GM20000 (cell line): ENCODE measurements around the gene WNT1.

Experiments
- DNase-seq: peaks from one replicate; pipeline ENCODE4 v3.0.0; 2012; ENCODE audit warnings: low spot score
- CTCF ChIP-seq: IDR thresholded peaks from 2 replicates; pipeline ENCODE4 v1.5.1; 2012; ENCODE audit warnings: mild to moderate bottlenecking, control low read depth; ENCODE audit errors: extremely low read depth, missing control alignments

Gene WNT1

GRCh38 chr12:48961331-48961730 lies 16.8 kb upstream of the WNT1 start:
- no peak for DNase-seq
- no peak for TF ChIP-seq CTCF

GRCh38 chr12:48961801-48962200 lies 16.3 kb upstream of the WNT1 start:
- TF ChIP-seq CTCF, result no peak
- DNase-seq, result no peak

DNA sequence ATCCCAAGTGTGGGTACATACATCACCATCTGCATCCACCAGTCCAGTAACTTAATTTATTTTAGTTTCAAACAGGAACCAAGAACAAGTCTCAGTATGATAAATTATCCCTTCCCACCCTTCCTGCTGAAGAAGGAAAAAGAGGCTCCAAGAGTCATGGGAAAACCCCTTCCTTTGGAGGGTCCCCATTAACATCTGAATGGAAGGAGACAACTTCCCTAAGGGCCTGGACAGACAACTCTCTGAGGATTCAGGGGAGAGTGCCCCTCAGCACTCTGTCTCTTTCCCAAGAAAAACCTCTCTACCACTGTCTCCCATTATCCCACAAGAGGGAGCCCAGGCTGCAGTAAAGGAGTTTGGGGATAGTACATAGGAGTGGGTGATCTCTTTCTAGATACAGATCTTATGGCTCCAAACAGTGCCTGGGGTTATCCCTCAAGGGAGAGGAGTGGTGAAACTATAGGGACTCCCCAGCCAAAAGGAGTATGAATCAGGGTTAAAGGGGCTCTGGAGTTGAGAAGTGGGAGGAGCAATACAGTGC lies 12.8 kb upstream of the WNT1 start:
- DNase-seq, result peak; percentile 33
- TF ChIP-seq CTCF, result no peak

DNA sequence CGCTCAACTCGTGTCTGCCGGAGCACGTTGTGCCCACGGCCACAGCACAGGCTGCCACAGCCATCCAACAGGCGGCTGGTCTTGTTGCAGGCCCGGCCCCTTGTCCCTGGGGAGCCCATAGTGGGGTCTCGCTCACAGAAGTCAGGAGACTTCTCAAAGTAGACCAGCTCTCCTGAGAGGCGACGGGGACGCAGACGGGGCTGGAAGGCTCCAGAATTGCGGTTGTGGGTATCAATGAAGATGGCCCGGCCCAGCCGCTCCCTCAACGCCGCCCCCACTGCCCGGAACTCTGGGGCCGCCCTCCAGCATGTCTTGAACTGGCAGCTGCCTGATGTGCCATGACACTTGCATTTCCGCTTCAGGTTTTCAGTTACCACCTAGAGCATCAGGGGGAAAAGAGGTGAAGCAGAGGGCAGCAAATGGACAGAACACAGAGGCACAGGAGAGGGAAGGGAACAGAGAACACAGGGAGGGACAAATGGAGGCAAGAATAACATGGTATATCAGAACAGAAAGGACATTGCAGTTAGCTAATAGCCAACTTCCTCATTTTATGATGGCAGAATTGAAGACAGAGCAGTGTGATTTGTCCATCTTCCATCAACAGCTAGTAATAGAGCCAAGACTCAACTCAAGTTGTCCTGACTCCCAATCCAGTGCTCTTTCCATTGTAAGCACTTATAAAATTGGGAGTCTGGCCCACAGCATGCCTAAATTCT lies 11.8 kb upstream of the WNT1 start:
- DNase-seq, result peak; percentile 39
- TF ChIP-seq CTCF, result no peak

DNA sequence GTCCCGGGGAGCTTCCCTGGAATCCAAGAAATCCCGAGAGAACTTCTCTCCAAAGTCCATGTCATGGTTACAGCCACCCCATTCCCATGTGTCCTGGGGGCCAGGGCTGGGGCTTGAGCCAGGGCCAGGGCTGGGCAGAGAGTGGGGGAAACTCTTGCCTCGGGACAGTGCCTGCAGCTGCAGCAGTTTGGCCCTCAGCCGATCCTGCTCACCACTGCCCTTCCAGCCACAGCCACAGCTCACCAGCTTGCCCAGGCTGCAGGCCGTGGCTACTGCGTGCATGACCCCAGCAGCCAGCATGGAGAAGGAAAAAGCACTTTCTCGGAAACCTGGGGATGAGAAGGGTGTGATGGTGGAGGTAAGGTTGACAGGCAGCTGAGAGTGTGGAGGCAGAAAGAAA lies 10.1 kb upstream of the WNT1 start:
- no peak for DNase-seq
- no peak for TF ChIP-seq CTCF

DNA sequence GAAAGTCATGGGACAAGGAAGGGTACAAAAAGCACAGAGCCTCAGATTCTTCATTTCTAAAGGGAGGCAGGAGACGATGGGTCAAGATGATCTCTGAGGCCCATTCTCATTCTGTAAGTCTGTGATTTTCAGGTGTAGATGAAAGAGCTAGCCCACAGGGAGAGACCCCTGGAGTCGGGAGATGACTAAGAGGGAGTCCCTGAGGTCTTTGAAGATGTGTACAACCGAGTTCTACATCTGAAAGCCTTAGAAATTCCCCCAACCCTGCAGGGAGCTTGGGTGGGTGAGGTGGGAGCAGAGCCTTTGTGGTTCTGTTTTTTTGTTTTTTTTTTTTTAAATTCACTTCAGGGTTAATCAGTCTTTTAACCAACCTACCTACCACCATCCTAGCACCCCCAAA lies 9.7 kb upstream of the WNT1 start:
- TF ChIP-seq CTCF, result no peak
- peak; percentile 81 for DNase-seq

GRCh38 chr12:48969160-48969771 lies 8.9 kb upstream of the WNT1 start:
- DNase-seq, result peak; percentile 54
- no peak for TF ChIP-seq CTCF
